HPDE6-E6E7 (cell line): ENCODE data around the gene FGD4.
"Not testable (repeated sequence)": the region's sequence is repeated elsewhere in the genome, so short reads cannot be mapped to it uniquely, and the experiment has no call there.

ENCODE experiments used
- DNase-seq: peaks from one replicate; pipeline ENCODE4 v3.0.0; 2011; ENCODE audit warnings: missing footprints; ENCODE audit errors: extremely low spot score

The FGD4 gene

GRCh38 chr12:32519047-32519446 is 119.7 kb downstream of the FGD4 start:
- no peak for DNase-seq

- DNase-seq, result no peak
These were observed 123.2 kb downstream of the FGD4 start for GRCh38 chr12:32522331-32523221.

GRCh38 chr12:32525802-32526201 is 126.4 kb downstream of the FGD4 start:
- DNase-seq, result not testable (repeated sequence)

- DNase-seq, result not testable (repeated sequence)
These were observed 127.0 kb downstream of the FGD4 start for GRCh38 chr12:32526343-32526742.

GRCh38 chr12:32532422-32532821 is 133.1 kb downstream of the FGD4 start:
- DNase-seq, result no peak

- no peak for DNase-seq
These were observed 133.6 kb downstream of the FGD4 start for GRCh38 chr12:32532951-32533350.

GRCh38 chr12:32533506-32533905 is 134.1 kb downstream of the FGD4 start:
- DNase-seq, result not testable (repeated sequence)

GRCh38 chr12:32533971-32534590 is 134.7 kb downstream of the FGD4 start:
- peak; percentile 57 for DNase-seq

- DNase-seq, result no peak
These were observed 135.3 kb downstream of the FGD4 start for GRCh38 chr12:32534698-32535097.

- peak; percentile 35 for DNase-seq
These were observed 136.1 kb downstream of the FGD4 start for GRCh38 chr12:32535288-32535999.

GRCh38 chr12:32536000-32536345 is 136.6 kb downstream of the FGD4 start:
- no peak for DNase-seq

GRCh38 chr12:32541754-32542374 is 142.5 kb downstream of the FGD4 start:
- DNase-seq, result no peak

- DNase-seq, result no peak
These were observed 143.3 kb downstream of the FGD4 start for GRCh38 chr12:32542428-32543229.

GRCh38 chr12:32544893-32545292 is 145.5 kb downstream of the FGD4 start:
- no peak for DNase-seq

- DNase-seq, result no peak
These were observed 146.1 kb downstream of the FGD4 start for GRCh38 chr12:32545413-32545980.

- no peak for DNase-seq
These were observed 146.9 kb downstream of the FGD4 start for GRCh38 chr12:32546272-32546671.

GRCh38 chr12:32548691-32549281 is 149.4 kb downstream of the FGD4 start:
- no peak for DNase-seq

- no peak for DNase-seq
These were observed 150.3 kb downstream of the FGD4 start for GRCh38 chr12:32549675-32550079.

- DNase-seq, result no peak
These were observed 151.7 kb downstream of the FGD4 start for GRCh38 chr12:32551058-32551457.

GRCh38 chr12:32558903-32559302 is 159.5 kb downstream of the FGD4 start:
- DNase-seq, result no peak

- no peak for DNase-seq
These were observed 160.1 kb downstream of the FGD4 start for GRCh38 chr12:32559434-32559833.
